ENCODE data around the gene NWD2.

NWD2 gene

DNA sequence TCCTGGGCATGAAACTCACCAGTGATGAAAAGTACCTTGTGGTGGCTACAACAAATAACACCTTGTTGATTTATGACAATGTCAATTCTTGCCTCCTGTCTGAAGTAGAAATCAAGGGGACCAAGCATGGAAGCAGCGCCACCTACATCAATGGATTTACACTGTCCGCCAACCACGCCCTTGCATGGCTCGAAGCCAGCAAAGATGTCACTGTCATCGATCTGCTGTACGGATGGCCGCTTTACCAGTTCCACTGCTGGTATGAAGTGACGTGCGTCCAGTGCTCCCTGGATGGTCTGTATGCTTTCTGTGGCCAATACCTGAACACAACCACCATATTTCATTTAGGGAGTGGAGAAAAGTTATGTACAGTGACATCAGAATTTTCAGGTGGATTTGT lies 200.5 kb downstream of the NWD2 start:
- no peak overlapping the region for H3K9ac ChIP-seq (ENCODE audit: low read length)
- no peaks in the 10 kb centered on the region for H3K4me1 ChIP-seq (ENCODE audit: insufficient read depth, low read length)
- H3K9me3 ChIP-seq (ENCODE audit: low read length) = no peaks in the 10 kb centered on the region
- H3K36me3 ChIP-seq (ENCODE audit: insufficient read depth, low read length) = no peaks in the 10 kb centered on the region
- no peak overlapping the region for H3K27ac ChIP-seq (ENCODE audit: low read depth, low read length)
- no peaks in the 10 kb centered on the region for H3K27me3 ChIP-seq (ENCODE audit: control insufficient read depth in 1 of 2, insufficient read depth in 2 of 2, low read length in 2 of 2)
- H3K4me3 ChIP-seq (ENCODE audit: low read depth in 1 of 2, low read length in 2 of 2) = no peak overlapping the region

- Histone ChIP-seq H3K4me1 (ENCODE audit: insufficient read depth, low read length) (no peaks in the 10 kb centered on the region), H3K27me3 (ENCODE audit: control insufficient read depth in 1 of 2, insufficient read depth in 2 of 2, low read length in 2 of 2) (no peaks in the 10 kb centered on the region), H3K9ac (ENCODE audit: low read length) (no peak overlapping the region), H3K36me3 (ENCODE audit: insufficient read depth, low read length) (no peaks in the 10 kb centered on the region), H3K9me3 (ENCODE audit: low read length) (no peaks in the 10 kb centered on the region), H3K27ac (ENCODE audit: low read depth, low read length) (no peak overlapping the region), H3K4me3 (ENCODE audit: low read depth in 1 of 2, low read length in 2 of 2) (no peak overlapping the region)
Observed at GRCh38 chr4:37446016-37446415, 201.5 kb downstream of the NWD2 start.

- H3K27me3 ChIP-seq (ENCODE audit: control insufficient read depth in 1 of 2, insufficient read depth in 2 of 2, low read length in 2 of 2) = peaks cover 0 to 2% of the 10 kb centered on the region in 2 donors
- no peak overlapping the region for H3K4me3 ChIP-seq (ENCODE audit: low read depth in 1 of 2, low read length in 2 of 2)
- no peaks in the 10 kb centered on the region for H3K36me3 ChIP-seq (ENCODE audit: insufficient read depth, low read length)
- H3K9ac ChIP-seq (ENCODE audit: low read length) = no peak overlapping the region
- H3K27ac ChIP-seq (ENCODE audit: low read depth, low read length) = no peak overlapping the region
- H3K9me3 ChIP-seq (ENCODE audit: low read length) = no peaks in the 10 kb centered on the region
- peaks cover 1% of the 10 kb centered on the region for H3K4me1 ChIP-seq (ENCODE audit: insufficient read depth, low read length)
Observed at GRCh38 chr4:37447886-37448285, 203.3 kb downstream of the NWD2 start.

GRCh38 chr4:37450309-37450708 lies 205.8 kb downstream of the NWD2 start:
- H3K27ac ChIP-seq (ENCODE audit: low read depth, low read length) = no peak overlapping the region
- H3K9me3 ChIP-seq (ENCODE audit: low read length) = no peaks in the 10 kb centered on the region
- peaks cover 6% of the 10 kb centered on the region for H3K4me1 ChIP-seq (ENCODE audit: insufficient read depth, low read length)
- H3K27me3 ChIP-seq (ENCODE audit: control insufficient read depth in 1 of 2, insufficient read depth in 2 of 2, low read length in 2 of 2) = peaks cover 8 to 15% of the 10 kb centered on the region in 2 donors
- no peak overlapping the region for H3K9ac ChIP-seq (ENCODE audit: low read length)
- no peak overlapping the region for H3K4me3 ChIP-seq (ENCODE audit: low read depth in 1 of 2, low read length in 2 of 2)
- H3K36me3 ChIP-seq (ENCODE audit: insufficient read depth, low read length) = no peaks in the 10 kb centered on the region

DNA sequence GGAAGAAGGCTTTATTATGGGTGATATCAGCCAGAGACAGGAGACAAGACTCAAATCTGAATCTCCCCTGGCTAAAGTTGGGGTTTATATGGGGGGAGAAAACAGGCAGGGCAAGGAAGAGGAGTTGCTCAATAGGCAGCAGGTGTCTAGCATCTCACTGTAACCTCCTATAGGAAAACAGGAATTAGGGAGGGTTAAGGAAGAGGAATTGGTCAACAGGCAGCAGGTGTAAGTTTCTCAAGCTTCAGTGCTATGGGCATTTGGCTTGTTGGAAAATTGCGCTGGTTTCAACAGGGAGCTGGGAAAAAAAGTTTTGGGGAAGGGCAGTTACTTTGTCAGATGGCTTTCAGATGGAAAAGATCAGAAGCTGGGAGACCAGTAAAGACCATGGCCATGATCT lies 206.4 kb downstream of the NWD2 start:
- H3K36me3 ChIP-seq (ENCODE audit: insufficient read depth, low read length) = no peaks in the 10 kb centered on the region
- no peak overlapping the region for H3K4me3 ChIP-seq (ENCODE audit: low read depth in 1 of 2, low read length in 2 of 2)
- H3K9me3 ChIP-seq (ENCODE audit: low read length) = no peaks in the 10 kb centered on the region

GRCh38 chr4:37451656-37452055 lies 207.1 kb downstream of the NWD2 start:
- H3K9ac ChIP-seq (ENCODE audit: low read length) = no peak overlapping the region
- peaks cover 8 to 16% of the 10 kb centered on the region in 2 donors for H3K27me3 ChIP-seq (ENCODE audit: control insufficient read depth in 1 of 2, insufficient read depth in 2 of 2, low read length in 2 of 2)
- peaks cover 6% of the 10 kb centered on the region for H3K4me1 ChIP-seq (ENCODE audit: insufficient read depth, low read length)
- no peaks in the 10 kb centered on the region for H3K9me3 ChIP-seq (ENCODE audit: low read length)
- no peaks in the 10 kb centered on the region for H3K36me3 ChIP-seq (ENCODE audit: insufficient read depth, low read length)
- H3K27ac ChIP-seq (ENCODE audit: low read depth, low read length) = no peak overlapping the region
- H3K4me3 ChIP-seq (ENCODE audit: low read depth in 1 of 2, low read length in 2 of 2) = no peak overlapping the region

More for the DNA sequence above, 206.4 kb downstream of the NWD2 start:
- Histone ChIP-seq H3K27ac (ENCODE audit: low read depth, low read length) (no peak overlapping the region), H3K4me1 (ENCODE audit: insufficient read depth, low read length) (peaks cover 6% of the 10 kb centered on the region), H3K27me3 (ENCODE audit: control insufficient read depth in 1 of 2, insufficient read depth in 2 of 2, low read length in 2 of 2) (peaks cover 8 to 16% of the 10 kb centered on the region in 2 donors), H3K9ac (ENCODE audit: low read length) (no peak overlapping the region)

- Histone ChIP-seq H3K4me1 (ENCODE audit: insufficient read depth, low read length) (peaks cover 6% of the 10 kb centered on the region), H3K27ac (ENCODE audit: low read depth, low read length) (no peak overlapping the region)
Observed at GRCh38 chr4:37452952-37453280, 208.4 kb downstream of the NWD2 start.

DNA sequence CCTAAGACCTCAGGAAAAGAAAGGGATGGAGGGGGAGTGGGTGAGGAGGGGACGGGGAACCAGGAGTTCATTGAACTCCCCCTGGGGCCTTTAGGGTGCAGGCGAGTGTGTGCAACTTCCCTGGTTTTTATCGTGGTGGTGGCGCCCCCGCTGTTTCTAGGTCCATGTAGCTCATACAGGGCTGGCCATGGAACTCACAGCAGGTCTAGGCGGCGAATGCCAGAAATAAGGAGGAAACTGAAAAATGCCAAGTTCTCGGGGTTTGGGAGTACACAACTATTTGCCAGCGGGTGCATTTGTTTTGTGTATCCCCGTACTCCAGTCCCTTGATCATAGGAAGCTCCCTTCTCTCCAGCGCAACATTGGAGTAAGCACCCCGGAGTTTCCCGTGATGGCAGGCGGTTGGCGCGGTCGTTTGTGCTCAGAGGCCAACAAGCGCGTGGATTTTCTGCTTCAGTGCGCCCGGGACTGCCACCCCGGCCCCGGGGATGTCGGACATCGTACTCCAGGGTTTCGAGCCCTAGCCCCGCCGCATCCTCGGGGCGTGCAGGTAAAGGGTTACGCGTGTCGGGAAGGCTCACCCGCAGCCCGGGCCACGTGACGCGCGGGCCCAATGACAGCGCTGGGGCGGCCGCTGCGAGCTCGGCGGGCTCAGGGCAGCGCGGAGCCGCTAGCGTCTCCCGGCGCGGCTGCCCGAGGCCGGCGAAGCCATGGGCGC lies 208.9 kb downstream of the NWD2 start:
- Histone ChIP-seq H3K27ac (ENCODE audit: low read depth, low read length) (no peak overlapping the region), H3K27me3 (ENCODE audit: control insufficient read depth in 1 of 2, insufficient read depth in 2 of 2, low read length in 2 of 2) (peaks cover 8 to 16% of the 10 kb centered on the region in 2 donors), H3K9ac (ENCODE audit: low read length) (no peak overlapping the region), H3K4me3 (ENCODE audit: low read depth in 1 of 2, low read length in 2 of 2) (peak overlapping the region; percentile 50 to 66), H3K36me3 (ENCODE audit: insufficient read depth, low read length) (no peaks in the 10 kb centered on the region), H3K9me3 (ENCODE audit: low read length) (no peaks in the 10 kb centered on the region), H3K4me1 (ENCODE audit: insufficient read depth, low read length) (peaks cover 6% of the 10 kb centered on the region)

More at GRCh38 chr4:37452952-37453280, 208.4 kb downstream of the NWD2 start:
- H3K27me3 ChIP-seq (ENCODE audit: control insufficient read depth in 1 of 2, insufficient read depth in 2 of 2, low read length in 2 of 2) = peaks cover 8 to 16% of the 10 kb centered on the region in 2 donors
- no peaks in the 10 kb centered on the region for H3K9me3 ChIP-seq (ENCODE audit: low read length)
- no peaks in the 10 kb centered on the region for H3K36me3 ChIP-seq (ENCODE audit: insufficient read depth, low read length)
- no peak overlapping the region for H3K9ac ChIP-seq (ENCODE audit: low read length)
- peak overlapping the region; percentile 50 to 66 for H3K4me3 ChIP-seq (ENCODE audit: low read depth in 1 of 2, low read length in 2 of 2)

DNA sequence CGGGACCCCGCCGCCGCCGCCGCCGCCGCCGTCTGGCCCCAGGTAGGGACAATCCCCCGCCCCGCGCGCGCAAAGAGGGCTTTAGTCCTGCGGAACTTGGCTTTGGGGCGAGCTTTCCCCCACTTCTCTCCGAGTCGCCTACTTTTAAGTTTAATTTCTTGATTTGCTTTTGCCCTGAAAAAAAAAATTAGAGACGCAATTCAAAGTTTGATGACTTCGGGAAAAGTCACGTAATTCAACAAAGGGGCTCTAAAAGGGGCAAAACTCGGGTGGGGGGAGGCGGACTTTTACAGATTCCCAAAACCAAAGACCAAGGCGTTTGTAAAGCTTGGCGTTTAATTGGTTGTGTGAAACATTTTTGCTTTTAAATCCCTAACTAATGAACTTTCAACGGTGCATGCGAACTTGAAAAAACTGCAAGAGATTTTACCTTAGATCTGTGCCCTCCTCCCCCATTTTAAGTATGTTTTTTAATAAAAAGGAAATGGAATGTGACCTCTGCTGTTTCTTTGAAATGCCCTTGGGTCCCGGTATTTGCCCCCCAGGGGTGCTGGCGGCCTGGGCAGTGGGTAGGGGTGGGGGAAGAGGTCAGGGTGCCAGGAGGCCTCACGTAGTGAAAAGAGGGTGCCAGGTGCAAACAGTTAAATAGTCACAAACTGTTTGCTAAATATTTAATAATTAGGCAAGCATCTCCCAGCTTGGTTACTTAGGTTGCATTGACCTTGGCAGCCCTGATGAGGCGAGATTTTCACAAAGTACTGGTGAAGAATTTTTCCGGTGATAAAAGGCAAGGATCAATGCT lies 209.7 kb downstream of the NWD2 start:
- Histone ChIP-seq H3K36me3 (ENCODE audit: insufficient read depth, low read length) (no peaks in the 10 kb centered on the region), H3K9ac (ENCODE audit: low read length) (no peak overlapping the region), H3K27me3 (ENCODE audit: control insufficient read depth in 1 of 2, insufficient read depth in 2 of 2, low read length in 2 of 2) (peaks cover 8 to 16% of the 10 kb centered on the region in 2 donors), H3K4me1 (ENCODE audit: insufficient read depth, low read length) (peaks cover 6% of the 10 kb centered on the region), H3K4me3 (ENCODE audit: low read depth in 1 of 2, low read length in 2 of 2) (peak overlapping the region in 1 of 2 donors; percentile 39), H3K9me3 (ENCODE audit: low read length) (no peaks in the 10 kb centered on the region), H3K27ac (ENCODE audit: low read depth, low read length) (no peak overlapping the region)

- no peak overlapping the region for H3K27ac ChIP-seq (ENCODE audit: low read depth, low read length)
- H3K4me1 ChIP-seq (ENCODE audit: insufficient read depth, low read length) = peaks cover 6% of the 10 kb centered on the region
- H3K4me3 ChIP-seq (ENCODE audit: low read depth in 1 of 2, low read length in 2 of 2) = no peak overlapping the region
- no peaks in the 10 kb centered on the region for H3K36me3 ChIP-seq (ENCODE audit: insufficient read depth, low read length)
- no peaks in the 10 kb centered on the region for H3K9me3 ChIP-seq (ENCODE audit: low read length)
- no peak overlapping the region for H3K9ac ChIP-seq (ENCODE audit: low read length)
- peaks cover 8 to 16% of the 10 kb centered on the region in 2 donors for H3K27me3 ChIP-seq (ENCODE audit: control insufficient read depth in 1 of 2, insufficient read depth in 2 of 2, low read length in 2 of 2)
Observed at GRCh38 chr4:37455301-37456131, 211.0 kb downstream of the NWD2 start.

GRCh38 chr4:37461801-37462200 lies 217.3 kb downstream of the NWD2 start:
- no peak overlapping the region for H3K9ac ChIP-seq (ENCODE audit: low read length)

More at GRCh38 chr4:37461801-37462200, 217.3 kb downstream of the NWD2 start:
- H3K4me3 ChIP-seq (ENCODE audit: low read depth in 1 of 2, low read length in 2 of 2) = no peak overlapping the region
- H3K27me3 ChIP-seq (ENCODE audit: control insufficient read depth in 1 of 2, insufficient read depth in 2 of 2, low read length in 2 of 2) = no peaks in the 10 kb centered on the region
- no peaks in the 10 kb centered on the region for H3K9me3 ChIP-seq (ENCODE audit: low read length)
- no peaks in the 10 kb centered on the region for H3K4me1 ChIP-seq (ENCODE audit: insufficient read depth, low read length)
- no peaks in the 10 kb centered on the region for H3K36me3 ChIP-seq (ENCODE audit: insufficient read depth, low read length)
- H3K27ac ChIP-seq (ENCODE audit: low read depth, low read length) = no peak overlapping the region
